ENCODE results near the gene ZNF264. TPM values are rescaled to one million over a fixed set of nuclear protein-coding genes. Genes with fewer than 3 reads are reported as not detected.

The ZNF264 gene
- total RNA-seq = 30.4 TPM

GRCh38 chr19:57191141-57192076 lies at the start of gene ZNF264:
ZNF264 (plus strand) TSS chr19:57191500; CDS start chr19:57191914, 414 bp downstream.

DNA sequence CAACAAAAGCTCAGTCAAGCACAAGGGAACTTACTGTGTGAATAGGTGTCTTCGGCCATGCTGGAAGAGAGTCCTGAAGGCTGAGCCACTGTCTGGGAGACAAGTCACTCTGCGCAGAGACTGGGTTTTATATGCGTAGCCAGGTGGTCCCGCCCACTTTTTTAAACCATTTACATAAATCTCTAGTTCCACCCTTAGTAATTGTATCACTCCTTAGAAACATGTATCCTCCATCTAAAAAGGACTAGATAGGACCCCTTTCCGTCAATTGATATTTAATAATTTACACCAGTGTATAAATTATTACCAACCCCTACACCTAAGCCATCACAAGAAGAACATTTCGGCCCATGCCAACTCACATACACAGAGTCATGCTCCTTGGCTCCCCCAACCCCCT lies 23.9 kb upstream of the ZNF264 start, which contains the start of gene DUXA:
TSS of gene DUXA (minus strand) at position 101 of the 400 bp plus-strand sequence. CDS start at position 59, 42 bp downstream.

DNA sequence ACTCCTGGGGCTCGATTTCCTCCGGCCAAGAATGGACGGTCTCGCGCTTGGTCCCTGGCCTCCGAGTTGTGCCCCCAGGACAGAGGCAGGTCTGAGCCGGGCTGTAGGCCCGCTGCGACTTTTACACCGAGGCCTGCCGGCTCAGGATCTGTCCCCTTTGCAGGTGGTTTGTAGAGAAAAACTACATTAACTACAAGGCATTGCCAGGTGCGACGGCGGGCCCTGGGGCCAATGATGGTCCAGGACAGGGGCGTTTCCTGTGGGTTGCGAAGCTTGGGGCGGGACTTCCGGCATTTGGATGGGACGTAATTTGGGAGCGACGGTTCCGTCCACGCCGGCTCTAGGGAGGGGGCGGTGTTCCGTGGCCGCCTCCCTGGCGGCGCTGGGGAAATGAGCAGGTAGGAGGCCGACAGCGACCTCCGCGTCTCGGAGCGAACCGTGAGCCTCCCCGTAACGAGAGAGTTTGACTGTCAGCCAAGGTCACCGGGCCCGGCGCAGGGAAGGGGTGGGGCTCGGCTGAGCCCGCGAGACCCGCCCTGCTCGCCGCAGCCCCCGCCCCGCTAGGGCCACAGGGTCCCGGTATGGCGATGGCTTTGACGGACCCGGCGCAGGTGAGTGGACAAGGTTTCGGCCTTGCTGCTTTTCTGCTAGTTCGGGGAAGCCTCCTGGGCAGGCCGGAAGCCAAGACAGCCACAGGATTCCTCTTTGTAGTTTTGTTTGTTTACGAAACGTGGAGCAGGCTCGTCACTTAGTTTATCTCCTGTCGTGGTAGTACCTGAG lies 49.2 kb downstream of the ZNF264 start, which contains the start of gene ZNF805:
TSS of gene ZNF805 (plus strand) at position 322 of the 780 bp plus-strand sequence. CDS start at position 582, 260 bp downstream.

Small RNAs within 50 kb of the gene (small RNA-seq; reads per million reads assigned to genes)
- gene AC025588.3 = not detected

Other genes starting within 250 kb of the ZNF264 start
- gene USP29, start 71.5 kb upstream of the ZNF264 start, total RNA-seq = not detected
- gene ZIM3, start 46.3 kb upstream of the ZNF264 start, total RNA-seq = not detected
- gene DUXA, start 24.0 kb upstream of the ZNF264 start, total RNA-seq = not detected
- gene AURKC, start 39.5 kb downstream of the ZNF264 start, total RNA-seq = 0.69 TPM
- gene ZNF805, start 49.1 kb downstream of the ZNF264 start, total RNA-seq = 30.2 TPM
- gene ZNF460, start 89.0 kb downstream of the ZNF264 start, total RNA-seq = 128 TPM
- 26.5 TPM for gene ZNF543, start 129.0 kb downstream of the ZNF264 start, total RNA-seq
- 19.8 TPM for gene ZNF304, start 159.8 kb downstream of the ZNF264 start, total RNA-seq
- gene TRAPPC2B, start 172.1 kb downstream of the ZNF264 start, total RNA-seq = 20.5 TPM
- 7.8 TPM for gene ZNF547, start 172.1 kb downstream of the ZNF264 start, total RNA-seq
- 35.1 TPM for gene ZNF548, start 198.4 kb downstream of the ZNF264 start, total RNA-seq
- gene ZNF17, start 219.7 kb downstream of the ZNF264 start, total RNA-seq = 30.7 TPM
- gene ZNF749, start 243.8 kb downstream of the ZNF264 start, total RNA-seq = 33.9 TPM

Measured in diencephalon (tissue), 1 donor.